GM18951 (cell line): ENCODE results near the gene TMEM119.

Source experiments
- POLR2A ChIP-seq: IDR thresholded peaks from 4 replicates; pipeline ENCODE4 v1.6.1; 2011; ENCODE audit warnings: mild to moderate bottlenecking; ENCODE audit not compliant: insufficient read length, insufficient read depth; ENCODE audit errors: extremely low read depth
- in situ Hi-C: fragments of 300-500 bp; cut with MboI; formaldehyde crosslinking; loops from one replicate; pipeline ENCODE4 v1.12.0; 2022; ENCODE audit warnings: low sequenced_read_pairs, mixed read lengths, inconsistent platforms; ENCODE audit not compliant: unreplicated experiment

The TMEM119 gene

GRCh38 chr12:108597559-108598471, at the start of gene TMEM119:
Gene TMEM119, minus strand, starts transcription at chr12:108598084. Its CDS starts 5,701 bp downstream, at chr12:108592383.
- in situ Hi-C loops: no loop called here
- no peak for TF ChIP-seq POLR2A

DNA sequence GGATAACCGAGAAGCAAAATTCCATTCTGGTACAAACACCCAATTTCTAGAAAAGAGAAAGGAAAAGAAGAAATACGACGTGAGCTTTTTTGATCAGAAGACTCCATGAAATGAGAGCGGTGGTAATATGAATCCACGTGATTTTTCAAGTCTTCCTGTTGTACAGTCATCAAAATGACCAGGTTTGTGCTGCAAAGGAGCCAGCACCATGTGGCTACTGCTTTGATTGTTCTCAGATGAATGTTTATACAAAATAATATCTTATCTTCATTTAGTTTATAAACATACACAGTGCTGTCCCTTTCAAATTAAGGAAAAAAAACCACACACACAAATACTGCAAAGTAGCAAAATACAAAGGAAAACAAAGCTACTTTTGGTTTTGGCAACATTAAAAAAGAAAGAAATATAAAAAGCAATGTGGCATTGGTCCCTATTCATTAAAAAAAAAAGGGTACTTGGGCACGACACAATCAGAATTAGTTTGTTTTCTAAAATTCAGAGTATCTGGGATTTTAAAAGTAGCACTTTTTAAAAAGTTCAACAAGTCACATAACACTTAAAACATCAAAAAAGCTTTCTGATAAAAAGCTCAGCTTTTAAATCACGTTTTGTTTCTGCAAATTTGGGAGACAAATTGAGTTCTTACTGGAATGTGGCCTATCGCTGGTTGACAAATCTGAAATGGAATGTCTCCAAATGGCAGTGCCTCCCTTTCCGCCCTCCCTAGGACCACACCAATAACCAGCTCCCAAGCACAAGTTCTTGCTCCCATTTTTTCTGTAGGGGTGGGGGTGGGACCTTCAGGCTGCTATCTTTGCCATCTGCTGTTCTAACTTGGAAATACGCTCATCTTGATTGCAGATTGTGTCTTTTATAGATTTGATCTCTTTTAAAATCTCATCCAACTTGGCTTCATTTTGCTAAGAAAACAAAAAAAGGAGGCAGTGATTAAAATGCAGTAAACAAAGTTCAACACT, 49.0 kb upstream of the TMEM119 start:
- in situ Hi-C loops: no loop called here
- no peak for TF ChIP-seq POLR2A

DNA sequence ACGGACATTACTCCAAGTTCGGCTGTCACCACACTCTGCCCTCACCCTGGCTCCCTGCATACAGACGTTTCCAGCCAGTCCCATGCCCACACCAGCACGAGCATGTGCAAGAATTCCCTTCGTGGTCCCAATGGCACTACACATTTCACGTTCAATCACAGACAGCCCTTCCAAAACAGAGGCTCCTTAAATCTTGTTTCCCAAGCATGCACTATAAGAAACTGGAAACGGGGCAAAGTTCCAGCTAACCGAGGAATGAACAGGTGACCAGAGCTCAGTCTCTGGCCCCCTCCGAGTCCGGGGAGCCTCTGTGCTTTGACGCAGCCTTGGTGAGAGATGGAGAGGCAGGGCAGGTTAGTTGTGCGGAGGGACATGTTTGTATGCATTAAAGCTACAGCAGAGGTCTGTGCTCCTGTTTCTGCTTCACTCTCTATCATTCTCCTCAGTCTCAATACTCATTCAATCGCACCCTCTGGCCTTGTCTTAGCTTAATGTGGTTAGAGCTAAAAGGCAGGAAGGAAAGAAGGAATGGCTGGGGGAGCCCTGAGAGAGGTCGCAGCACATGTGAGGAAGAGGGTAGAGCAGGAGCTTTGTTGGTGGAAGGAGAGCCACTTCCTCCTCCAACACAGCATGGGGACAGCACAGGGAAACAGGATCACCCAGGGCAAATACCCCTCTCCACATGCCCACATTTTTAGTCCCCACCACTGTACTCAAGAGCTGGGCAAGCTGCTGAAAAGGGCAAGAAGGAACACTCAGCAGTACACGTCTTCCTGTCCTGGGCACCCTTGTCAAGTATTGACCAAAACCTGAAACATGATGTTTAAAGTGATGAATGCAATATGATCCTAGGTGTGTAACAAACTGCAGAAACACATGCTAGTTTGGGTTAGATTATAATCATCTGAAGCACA, 48.1 kb upstream of the TMEM119 start:
- TF ChIP-seq POLR2A: no peak
- in situ Hi-C loops: no loop called here

GRCh38 chr12:108644811-108645120, 46.9 kb upstream of the TMEM119 start:
- TF ChIP-seq POLR2A: no peak
- in situ Hi-C loops: no loop called here

DNA sequence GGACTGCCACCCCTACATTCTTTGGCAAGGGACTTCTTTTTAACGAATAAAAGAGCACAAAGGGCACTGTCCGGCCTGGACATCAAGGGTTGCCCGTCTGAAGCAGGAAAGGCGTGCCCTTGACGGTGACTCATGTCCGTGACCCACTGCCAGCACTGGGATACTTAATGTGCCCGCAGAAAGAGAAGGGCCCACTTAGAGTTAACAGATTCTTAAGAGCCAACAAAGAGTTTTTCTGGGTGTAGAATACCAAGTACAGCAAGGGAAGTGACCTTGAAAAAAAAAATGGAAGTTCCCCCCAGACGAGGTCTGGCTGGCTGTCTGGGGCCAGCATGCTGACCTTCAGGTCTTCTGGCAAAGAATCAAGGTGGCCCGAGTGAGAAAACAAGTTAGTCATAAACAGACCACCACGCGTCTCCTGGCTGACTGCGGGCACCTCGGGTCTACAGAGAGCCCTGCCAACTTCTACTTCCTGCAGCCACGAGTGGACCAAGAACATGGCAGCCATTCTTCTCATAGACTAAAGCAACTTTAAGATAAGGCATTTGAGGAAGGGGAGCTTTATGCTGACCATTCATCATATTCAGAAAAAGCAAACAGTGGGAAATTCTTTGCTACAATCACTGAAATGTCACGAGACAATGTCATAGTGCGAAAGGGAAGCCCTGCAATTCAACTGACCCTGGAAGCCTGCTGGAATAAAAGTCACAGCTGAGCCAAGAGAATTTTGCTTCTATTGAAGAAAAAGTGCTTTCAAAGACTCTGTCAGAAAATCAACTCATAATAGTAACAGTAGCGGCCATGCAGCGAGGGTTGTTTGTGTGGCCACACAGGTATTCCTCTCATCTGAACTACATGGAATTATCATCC, 46.3 kb upstream of the TMEM119 start:
- TF ChIP-seq POLR2A: no peak

DNA sequence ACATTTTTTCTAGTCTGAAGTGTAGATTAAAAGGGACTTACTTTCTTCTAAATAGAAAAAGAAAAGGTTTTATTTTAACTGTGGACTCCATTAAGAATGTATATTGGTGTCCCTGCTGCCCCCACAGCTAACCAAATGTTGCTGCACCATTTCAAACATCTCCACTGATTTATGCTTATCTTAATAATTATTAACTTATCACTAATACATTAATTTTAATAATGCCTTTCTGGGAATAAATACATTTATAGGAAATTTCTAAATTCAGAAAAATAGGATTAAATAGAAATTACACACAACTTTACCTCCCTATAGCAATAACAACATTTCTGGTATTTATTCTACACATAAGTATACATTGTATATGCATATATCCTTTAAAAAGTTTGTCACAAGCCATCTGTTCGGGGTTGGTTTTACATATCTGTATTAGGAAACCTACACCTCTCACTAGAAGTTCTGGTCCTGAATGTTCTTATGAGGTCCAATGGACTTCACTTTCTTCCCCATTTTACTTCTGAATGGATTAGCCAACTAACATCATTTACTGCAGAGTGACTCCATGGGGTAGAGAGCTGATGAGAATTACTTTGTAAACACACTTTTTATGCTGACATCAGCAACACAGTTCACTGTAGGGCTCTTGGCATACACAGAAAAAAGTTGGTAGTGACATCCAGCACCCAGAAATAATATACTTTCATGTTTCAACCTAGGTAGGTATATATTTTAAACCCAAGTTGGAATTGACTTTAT, 45.2 kb upstream of the TMEM119 start:
- in situ Hi-C loops: no loop called here
- no peak for TF ChIP-seq POLR2A

More for the DNA sequence above, 46.3 kb upstream of the TMEM119 start:
- in situ Hi-C loops: no loop called here

DNA sequence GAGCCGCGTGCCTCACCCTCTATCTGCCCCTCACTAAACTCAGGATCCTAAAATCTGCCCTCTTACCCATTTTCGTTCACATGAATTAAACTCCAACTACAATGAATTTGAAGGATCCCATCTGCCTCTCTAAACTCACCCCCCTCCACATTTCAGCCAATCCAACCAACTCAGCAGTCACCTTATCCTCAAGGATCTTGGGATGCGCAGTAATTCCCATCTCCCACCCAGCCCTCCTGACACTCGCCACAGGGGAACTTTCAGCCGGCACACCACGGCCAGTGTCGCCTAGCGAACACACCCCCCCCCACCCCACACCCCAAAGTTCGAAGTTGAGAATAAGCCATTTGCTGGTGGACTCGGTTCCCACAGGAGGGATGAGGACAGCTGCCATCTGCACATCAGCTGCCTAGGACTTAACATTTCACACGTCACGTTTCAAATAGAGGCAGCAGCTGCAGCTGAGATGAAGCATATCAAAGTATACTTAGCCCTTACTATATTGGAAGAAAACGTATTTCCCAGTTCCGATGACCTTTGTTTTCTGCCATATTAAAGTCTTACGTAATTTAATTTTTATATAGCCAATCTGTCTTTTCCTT, 44.5 kb upstream of the TMEM119 start:
- TF ChIP-seq POLR2A: no peak
- in situ Hi-C loops: no loop called here

- in situ Hi-C loops: no loop called here
- peak; percentile 30 for TF ChIP-seq POLR2A
These were observed 43.8 kb upstream of the TMEM119 start for GRCh38 chr12:108641446-108642268.

DNA sequence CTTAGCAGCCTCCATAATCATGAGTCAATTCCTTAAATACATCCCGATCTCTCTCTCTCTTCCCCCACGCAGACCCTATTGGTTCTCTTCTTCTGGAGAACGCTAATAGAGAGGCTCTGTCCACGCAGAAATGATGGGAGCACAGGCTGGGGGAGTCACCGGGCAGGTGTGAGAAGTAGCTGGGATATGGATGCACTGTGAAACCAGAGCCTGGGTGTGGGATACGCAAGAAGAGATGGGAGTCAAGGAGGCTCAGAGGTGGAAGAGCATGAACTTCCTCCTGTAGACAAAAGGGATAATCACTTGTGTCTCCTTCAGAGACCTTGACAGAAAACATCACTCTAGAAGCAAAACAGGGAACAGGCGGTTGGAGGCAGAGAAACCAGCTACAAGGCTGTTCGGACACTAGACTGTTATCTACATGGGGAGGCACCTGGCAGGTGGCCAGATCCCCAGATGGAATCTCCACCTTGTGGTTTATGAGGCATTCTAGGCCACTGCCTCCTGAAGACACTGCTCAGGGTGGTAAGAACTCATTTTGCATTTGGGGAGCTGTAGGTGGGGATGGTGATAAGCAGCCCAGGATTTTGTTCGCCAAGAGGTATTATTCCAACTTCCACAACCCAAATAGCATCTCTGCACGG, 43.0 kb upstream of the TMEM119 start:
- in situ Hi-C loops: no loop called here
- TF ChIP-seq POLR2A: no peak

- in situ Hi-C loops: no loop called here
- no peak for TF ChIP-seq POLR2A
These were observed 41.3 kb upstream of the TMEM119 start for GRCh38 chr12:108638997-108639822.
